Naive B cell (primary cell): ENCODE data around the gene SHISAL1. TPM values are rescaled to one million over a fixed set of nuclear protein-coding genes. Genes with fewer than 3 reads are reported as not detected.

Experiments
- ATAC-seq, 2 donors: fragments of 150-1000 bp; cut with Tn5 transposase; 2 replicates each; pipeline ENCODE4 v1.10.0; 2021; ENCODE audit warnings: low read depth in 2 of 2, mild to moderate bottlenecking in 2 of 2, moderate library complexity in 2 of 2
- DNase-seq: peaks from one replicate; pipeline ENCODE4 v3.0.0; 2022
- H3K27ac Mint-ChIP-seq, 6 donors: one replicate each; pipeline ENCODE4 v1.8.0; 2020 to 2022; ENCODE audit warnings: mild to moderate bottlenecking in 6 of 6, mixed read lengths in 6 of 6, moderate library complexity in 5 of 6, inconsistent platforms in 2 of 6
- H3K27me3 Mint-ChIP-seq, 3 donors: one replicate each; pipeline ENCODE4 v1.8.0; 2021 to 2022; ENCODE audit warnings: mixed read lengths in 3 of 3, mild to moderate bottlenecking in 1 of 3
- H3K36me3 Mint-ChIP-seq, 2 donors: one replicate each; pipeline ENCODE4 v1.8.0; 2020 to 2022; ENCODE audit warnings: mixed read lengths in 2 of 2, inconsistent platforms in 1 of 2, mild to moderate bottlenecking in 1 of 2
- H3K4me1 Mint-ChIP-seq, 3 donors: one replicate each; pipeline ENCODE4 v1.8.0; 2020 to 2022; ENCODE audit warnings: mixed read lengths in 3 of 3, inconsistent platforms in 1 of 3, mild to moderate bottlenecking in 1 of 3, moderate library complexity in 1 of 3
- H3K4me3 Mint-ChIP-seq, 8 donors: one replicate each; pipeline ENCODE4 v1.8.0; 2020 to 2022; ENCODE audit warnings: mild to moderate bottlenecking in 8 of 8, mixed read lengths in 8 of 8, moderate library complexity in 8 of 8, inconsistent platforms in 2 of 8
- H3K9me3 Mint-ChIP-seq, 7 donors: one replicate each; pipeline ENCODE4 v1.8.0; 2020 to 2022; ENCODE audit warnings: mixed read lengths in 7 of 7, mild to moderate bottlenecking in 5 of 7, inconsistent platforms in 2 of 7, moderate library complexity in 1 of 7
- polyA plus RNA-seq, 6 donors: library from polyadenylated mRNA; unstranded; fragments of 300-500 nt; fragmentation: Illumina TruSeq; gene quantifications; one replicate each; pipeline ENCODE4 v1.2.3, GENCODE V29; 2021; ENCODE audit warnings: low read depth in 6 of 6

Gene SHISAL1
- polyA plus RNA-seq, 6 donors from 2014 or later = not detected

DNA sequence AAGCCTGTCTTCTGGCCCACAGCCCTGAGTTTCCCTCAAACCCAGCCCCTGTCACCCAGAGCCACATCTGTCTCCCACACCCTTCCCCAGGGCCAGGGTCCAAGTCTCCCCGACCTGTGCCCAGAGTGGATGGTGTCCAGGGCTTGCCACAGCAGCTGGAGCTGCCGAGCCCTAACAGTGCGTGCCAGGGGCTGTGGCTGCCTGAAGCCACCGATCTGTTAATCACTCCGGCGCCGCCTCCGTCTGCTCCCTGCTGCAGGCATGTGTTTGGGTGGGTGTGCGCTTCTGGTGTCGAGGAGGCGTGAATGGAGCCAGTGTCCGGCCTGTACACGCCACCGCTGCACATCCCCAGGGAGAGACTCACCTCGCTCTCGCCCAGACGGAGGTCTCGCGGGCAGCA is 26.1 kb downstream of the SHISAL1 start:
- Mint-ChIP-seq H3K9me3 (no peaks in the 10 kb centered on the region), H3K27ac (peak overlapping the region in 1 of 6 donors; percentile 36), H3K4me3 (no peak overlapping the region), H3K27me3 (peaks cover 12 to 55% (median 35%) of the 10 kb centered on the region in 3 donors), H3K36me3 (no peaks in the 10 kb centered on the region), H3K4me1 (peaks cover 0 to 2% (median 0%) of the 10 kb centered on the region in 3 donors)
- no peak for DNase-seq
- no peak for ATAC-seq

GRCh38 chr22:44284711-44285110 is 28.0 kb downstream of the SHISAL1 start:
- Mint-ChIP-seq H3K4me3 (no peak overlapping the region), H3K4me1 (no peaks in the 10 kb centered on the region), H3K9me3 (no peaks in the 10 kb centered on the region), H3K27ac (no peak overlapping the region), H3K36me3 (peaks cover 0 to 6% of the 10 kb centered on the region in 2 donors), H3K27me3 (peaks cover 16 to 72% (median 50%) of the 10 kb centered on the region in 3 donors)
- DNase-seq (no peak), ATAC-seq (no peak)

DNA sequence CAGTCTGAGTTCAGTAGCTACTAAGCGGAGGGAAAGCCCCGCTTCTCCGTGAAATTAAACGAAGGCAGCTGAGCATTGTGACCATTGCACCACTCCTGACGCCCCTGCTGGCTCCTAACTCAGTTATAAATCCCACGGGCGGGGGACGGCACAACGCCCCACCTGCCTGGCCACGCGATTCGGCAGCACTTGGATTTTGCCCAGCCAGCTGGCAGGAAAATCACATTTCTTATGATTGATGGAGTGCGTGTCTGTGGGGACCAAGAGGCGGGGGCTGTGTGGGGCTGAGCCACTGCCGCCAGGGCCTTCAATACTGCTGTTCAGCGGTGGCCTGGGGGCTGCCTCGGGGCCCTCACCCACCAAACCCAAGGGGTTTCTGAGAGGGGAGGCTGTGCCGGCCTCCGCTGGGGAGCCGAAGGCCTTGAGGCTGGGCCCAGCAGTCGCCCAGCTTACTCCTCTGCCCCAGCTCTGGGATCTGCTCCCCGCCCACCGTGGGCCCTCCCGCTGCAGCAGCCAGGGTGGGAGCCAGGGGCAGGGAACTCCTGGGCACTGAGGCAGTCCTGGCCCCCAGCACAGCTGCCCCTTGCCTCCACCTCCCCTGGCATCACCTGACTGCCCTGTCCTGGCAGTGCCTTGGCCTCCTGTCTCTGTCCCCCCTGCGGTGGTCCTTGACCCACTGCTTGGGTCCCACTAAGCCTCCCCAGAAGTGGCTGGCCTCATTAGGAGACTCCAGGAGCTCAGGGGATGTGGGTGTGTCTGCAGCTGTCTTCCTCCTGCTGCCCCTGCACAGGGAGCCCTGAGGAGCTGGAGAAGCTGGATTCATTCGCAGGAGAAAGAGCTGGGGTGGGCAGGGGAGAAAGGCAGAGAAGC is 30.7 kb downstream of the SHISAL1 start:
- Mint-ChIP-seq H3K4me3 (no peak overlapping the region), H3K27me3 (peaks cover 20 to 73% (median 49%) of the 10 kb centered on the region in 3 donors), H3K4me1 (peaks cover 0 to 5% (median 0%) of the 10 kb centered on the region in 3 donors), H3K9me3 (no peaks in the 10 kb centered on the region), H3K27ac (no peak overlapping the region), H3K36me3 (peaks cover 0 to 6% of the 10 kb centered on the region in 2 donors)
- no peak for ATAC-seq
- DNase-seq = no peak

DNA sequence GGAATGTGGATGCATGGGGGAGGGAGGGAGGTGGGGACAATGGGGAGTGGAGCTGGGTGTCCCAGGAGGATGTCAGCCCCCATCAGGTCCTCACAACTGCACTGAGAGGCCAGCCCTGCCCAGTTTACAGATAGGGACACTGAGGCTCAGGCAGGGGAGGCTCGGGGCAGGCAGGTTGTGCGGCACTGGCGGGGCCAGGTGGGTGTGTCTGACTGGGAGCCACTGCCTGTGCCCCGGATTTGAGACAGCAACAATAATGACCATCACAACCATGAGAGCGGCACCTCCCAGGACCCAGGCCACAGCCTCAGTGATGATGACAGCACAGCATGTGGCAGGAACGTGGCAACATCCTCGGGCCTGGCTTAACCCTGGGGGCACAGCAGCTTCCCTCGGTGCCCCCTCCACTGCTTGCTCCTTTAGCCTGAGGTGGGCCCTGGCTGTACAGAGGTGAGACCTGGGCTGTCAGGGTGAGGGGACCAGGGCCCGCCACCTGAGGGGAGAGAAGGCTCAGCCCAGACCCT is 32.0 kb downstream of the SHISAL1 start:
- peaks cover 0 to 6% of the 10 kb centered on the region in 2 donors for H3K36me3 Mint-ChIP-seq
- no peak overlapping the region for H3K4me3 Mint-ChIP-seq
- no peaks in the 10 kb centered on the region for H3K9me3 Mint-ChIP-seq
- ATAC-seq = no peak
- DNase-seq = no peak
- peak overlapping the region in 1 of 6 donors; percentile 65 for H3K27ac Mint-ChIP-seq
- peaks cover 22 to 73% (median 47%) of the 10 kb centered on the region in 3 donors for H3K27me3 Mint-ChIP-seq
- peaks cover 0 to 5% (median 0%) of the 10 kb centered on the region in 3 donors for H3K4me1 Mint-ChIP-seq

GRCh38 chr22:44279069-44279360 is 33.7 kb downstream of the SHISAL1 start:
- peaks cover 19 to 66% (median 52%) of the 10 kb centered on the region in 3 donors for H3K27me3 Mint-ChIP-seq
- H3K9me3 Mint-ChIP-seq = no peaks in the 10 kb centered on the region
- no peak overlapping the region for H3K27ac Mint-ChIP-seq
- peaks cover 0 to 5% (median 0%) of the 10 kb centered on the region in 3 donors for H3K4me1 Mint-ChIP-seq
- H3K4me3 Mint-ChIP-seq = no peak overlapping the region
- no peak for DNase-seq
- no peak for ATAC-seq
- peaks cover 0 to 6% of the 10 kb centered on the region in 2 donors for H3K36me3 Mint-ChIP-seq

DNA sequence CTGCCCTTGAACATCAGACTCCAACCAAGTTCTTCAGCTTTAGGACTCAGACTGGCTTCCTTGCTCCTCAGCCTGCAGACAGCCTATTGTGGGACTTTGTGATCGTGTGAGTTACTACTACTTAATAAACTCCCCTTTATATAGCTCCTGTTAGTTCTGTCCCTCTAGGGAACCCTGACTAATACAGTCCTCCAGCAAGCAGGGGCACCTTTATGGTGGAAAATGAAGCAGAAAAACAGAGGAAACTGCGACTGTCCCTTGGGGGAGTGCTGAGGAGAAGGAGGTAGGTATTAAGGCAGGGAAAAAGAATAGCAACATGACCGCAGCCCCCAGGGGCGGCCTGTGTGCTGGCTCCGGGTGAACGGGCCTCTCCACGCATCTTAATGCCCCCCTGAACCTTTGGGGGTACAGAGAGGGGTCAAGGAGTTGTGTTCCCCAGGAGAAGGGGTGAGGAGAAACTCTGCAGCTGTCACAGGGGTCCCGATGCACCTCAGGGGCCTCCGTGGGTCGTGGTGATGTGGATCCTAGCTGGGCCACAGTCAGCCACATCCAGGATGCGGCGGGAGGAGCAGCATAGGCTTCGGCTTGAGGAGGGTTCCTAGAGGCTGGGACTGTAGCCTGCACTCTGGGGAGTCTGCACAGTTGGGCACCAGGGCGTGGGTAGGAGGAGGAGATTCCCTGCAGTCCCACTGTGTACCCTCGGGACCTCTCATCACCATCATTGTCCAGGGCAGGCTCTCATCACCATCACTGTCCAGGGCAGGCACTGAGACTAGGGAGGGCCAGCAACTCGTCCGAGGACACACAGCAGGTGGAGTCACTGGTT is 34.3 kb downstream of the SHISAL1 start:
- Mint-ChIP-seq H3K36me3 (peaks cover 0 to 6% of the 10 kb centered on the region in 2 donors), H3K27me3 (peaks cover 21 to 63% (median 52%) of the 10 kb centered on the region in 3 donors), H3K4me1 (peaks cover 0 to 6% (median 3%) of the 10 kb centered on the region in 3 donors), H3K27ac (peak overlapping the region in 1 of 6 donors; percentile 82), H3K9me3 (no peaks in the 10 kb centered on the region), H3K4me3 (no peak overlapping the region)
- no peak for DNase-seq
- no peak for ATAC-seq

DNA sequence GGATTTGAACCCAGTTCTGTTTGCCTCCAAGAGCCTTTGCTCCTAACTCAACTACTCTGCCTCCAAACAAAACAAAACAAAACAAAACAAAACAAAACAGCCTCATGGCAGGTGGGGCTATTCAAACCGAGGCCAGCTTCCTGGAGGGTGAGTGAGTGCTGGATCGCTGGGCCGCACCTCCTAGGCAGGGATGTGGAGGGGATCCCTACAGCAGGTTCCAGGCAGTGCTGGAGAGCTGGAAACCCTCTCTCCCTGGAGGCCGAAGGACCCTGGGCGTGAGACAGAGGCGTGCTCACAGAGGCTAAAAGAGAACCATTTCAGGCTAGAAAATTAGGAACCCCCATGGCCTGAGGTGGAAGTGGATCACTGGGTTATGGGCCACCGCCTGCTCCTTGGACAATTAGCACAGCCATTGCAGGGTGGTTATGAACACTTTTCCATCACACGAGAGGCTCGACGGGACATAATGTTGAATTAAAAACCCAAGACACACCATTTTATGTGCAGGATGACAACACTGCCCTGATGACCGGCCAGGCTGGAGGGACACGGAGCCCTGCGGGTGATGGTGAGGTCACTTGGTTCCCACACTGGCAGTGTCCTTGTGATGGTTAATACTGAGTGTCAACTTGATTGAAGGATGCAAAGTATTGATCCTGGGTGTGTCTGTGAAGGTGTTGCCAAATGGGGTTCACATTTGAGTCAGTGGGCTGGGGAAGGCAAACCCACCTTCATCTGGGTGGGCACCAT is 35.2 kb downstream of the SHISAL1 start:
- H3K27ac Mint-ChIP-seq = no peak overlapping the region
- peaks cover 23 to 54% (median 52%) of the 10 kb centered on the region in 3 donors for H3K27me3 Mint-ChIP-seq
- DNase-seq (no peak), ATAC-seq (no peak)
- peaks cover 0 to 12% (median 10%) of the 10 kb centered on the region in 3 donors for H3K4me1 Mint-ChIP-seq
- H3K36me3 Mint-ChIP-seq = peaks cover 0 to 6% of the 10 kb centered on the region in 2 donors
- H3K9me3 Mint-ChIP-seq = no peaks in the 10 kb centered on the region
- no peak overlapping the region for H3K4me3 Mint-ChIP-seq

GRCh38 chr22:44276706-44277356 is 35.9 kb downstream of the SHISAL1 start:
- Mint-ChIP-seq H3K9me3 (no peaks in the 10 kb centered on the region), H3K4me3 (no peak overlapping the region), H3K4me1 (peaks cover 0 to 12% (median 12%) of the 10 kb centered on the region in 3 donors), H3K27ac (no peak overlapping the region), H3K36me3 (peaks cover 0 to 6% of the 10 kb centered on the region in 2 donors), H3K27me3 (peaks cover 23 to 52% (median 49%) of the 10 kb centered on the region in 3 donors)
- DNase-seq (no peak), ATAC-seq (no peak)

DNA sequence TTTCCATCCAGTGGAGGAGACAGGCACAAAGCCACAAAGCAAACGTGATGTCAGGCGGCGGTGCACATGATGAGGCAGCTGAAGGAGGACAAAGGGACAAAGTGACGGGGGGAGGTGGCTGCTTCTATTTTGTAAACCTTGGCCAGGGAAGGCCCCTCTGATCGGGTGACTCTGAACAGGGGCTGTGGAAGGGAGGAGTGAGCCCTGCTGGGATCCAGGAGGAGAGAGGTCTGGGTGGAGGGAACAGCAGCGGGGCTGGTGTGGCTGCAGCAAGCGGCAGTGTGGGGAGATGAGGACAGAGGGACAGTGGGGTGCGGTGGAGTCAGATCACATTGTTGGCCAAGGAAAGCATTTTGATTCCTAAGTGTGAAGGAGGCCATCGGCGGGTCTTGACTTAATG is 36.7 kb downstream of the SHISAL1 start:
- peaks cover 0 to 12% (median 12%) of the 10 kb centered on the region in 3 donors for H3K4me1 Mint-ChIP-seq
- ATAC-seq (no peak), DNase-seq (no peak)
- peaks cover 23 to 47% (median 44%) of the 10 kb centered on the region in 3 donors for H3K27me3 Mint-ChIP-seq
- H3K9me3 Mint-ChIP-seq = no peaks in the 10 kb centered on the region
- H3K4me3 Mint-ChIP-seq = peak overlapping the region in 1 of 8 donors; percentile 62
- H3K36me3 Mint-ChIP-seq = peaks cover 0 to 6% of the 10 kb centered on the region in 2 donors
- peak overlapping the region in 2 of 6 donors; percentile 73 to 77 for H3K27ac Mint-ChIP-seq

- no peaks in the 10 kb centered on the region for H3K9me3 Mint-ChIP-seq
- peaks cover 0 to 6% of the 10 kb centered on the region in 2 donors for H3K36me3 Mint-ChIP-seq
- H3K4me1 Mint-ChIP-seq = peaks cover 0 to 12% (median 12%) of the 10 kb centered on the region in 3 donors
- H3K4me3 Mint-ChIP-seq = no peak overlapping the region
- peaks cover 23 to 43% (median 40%) of the 10 kb centered on the region in 3 donors for H3K27me3 Mint-ChIP-seq
- DNase-seq (no peak), ATAC-seq (no peak)
- H3K27ac Mint-ChIP-seq = peak overlapping the region in 2 of 6 donors; percentile 19 to 77
Measured at GRCh38 chr22:44275631-44275995, 37.1 kb downstream of the SHISAL1 start.

GRCh38 chr22:44274918-44275630 is 37.7 kb downstream of the SHISAL1 start:
- H3K36me3 Mint-ChIP-seq = peaks cover 0 to 4% of the 10 kb centered on the region in 2 donors
- ATAC-seq = no peak
- no peak for DNase-seq
- H3K4me1 Mint-ChIP-seq = peaks cover 0 to 13% (median 12%) of the 10 kb centered on the region in 3 donors
- H3K9me3 Mint-ChIP-seq = no peaks in the 10 kb centered on the region
- peaks cover 23 to 40% (median 34%) of the 10 kb centered on the region in 3 donors for H3K27me3 Mint-ChIP-seq
- H3K27ac Mint-ChIP-seq = peak overlapping the region in 1 of 6 donors; percentile 2
- no peak overlapping the region for H3K4me3 Mint-ChIP-seq

GRCh38 chr22:44273175-44273574 is 39.6 kb downstream of the SHISAL1 start:
- H3K27ac Mint-ChIP-seq = peak overlapping the region in 1 of 6 donors; percentile 28
- ATAC-seq = peak; percentile 28 to 77
- DNase-seq = peak; percentile 14
- H3K4me3 Mint-ChIP-seq = no peak overlapping the region
- H3K36me3 Mint-ChIP-seq = no peaks in the 10 kb centered on the region
- H3K4me1 Mint-ChIP-seq = peaks cover 0 to 12% (median 12%) of the 10 kb centered on the region in 3 donors
- H3K9me3 Mint-ChIP-seq = no peaks in the 10 kb centered on the region
- H3K27me3 Mint-ChIP-seq = peaks cover 10 to 22% (median 21%) of the 10 kb centered on the region in 3 donors
